ENCODE data around the gene LYRM4. TPM values are rescaled to one million over a fixed set of nuclear protein-coding genes. Genes with fewer than 3 reads are reported as not detected.

LYRM4 gene
- total and polyA plus RNA-seq, 4 donors: 15.2 to 23.2 (median 19.1) TPM

- WGBS, 2 donors: 93 to 95% methylated on average over 3 of the region's 3 CpGs
- H3K4me1 ChIP-seq (ENCODE audit: control insufficient read depth in 5 of 5, insufficient read depth in 5 of 5, low read length in 5 of 5): peaks cover 0 to 10% (median 1%) of the 10 kb centered on the region in 5 donors
- peaks cover 0 to 4% (median under 1%) of the 10 kb centered on the region in 3 donors for H3K27me3 ChIP-seq (ENCODE audit: control insufficient read depth in 3 of 3, insufficient read depth in 3 of 3, low read length in 2 of 3)
- DNase-seq: no peak
- H3K9ac ChIP-seq (ENCODE audit: insufficient read depth in 1 of 2, low read length in 2 of 2): no peak overlapping the region
- H3K36me3 ChIP-seq (ENCODE audit: control insufficient read depth in 4 of 4, insufficient read depth in 4 of 4, low read length in 4 of 4): no peaks in the 10 kb centered on the region
- no peak overlapping the region for H3K4me3 ChIP-seq
- H3K27ac ChIP-seq (ENCODE audit: low read depth in 1 of 2, low read length in 1 of 2): no peak overlapping the region
- H3K9me3 ChIP-seq (ENCODE audit: control insufficient read depth in 4 of 4, insufficient read depth in 3 of 4, low read length in 3 of 4): peaks cover 0 to 2% (median 0%) of the 10 kb centered on the region in 4 donors
- no peak for ATAC-seq (ENCODE audit: insufficient read depth, low FRiP score)
- TF ChIP-seq CTCF (IDR thresholded peaks at IDR 0.05; ENCODE audit: control extremely low read depth, extremely low read depth): no peak
These were observed 179.6 kb downstream of the LYRM4 start for GRCh38 chr6:5081182-5081581.

- ATAC-seq (ENCODE audit: insufficient read depth, low FRiP score) (no peak), DNase-seq (no peak)
- H3K4me1 ChIP-seq (ENCODE audit: control insufficient read depth in 5 of 5, insufficient read depth in 5 of 5, low read length in 5 of 5): peaks cover 0 to 5% (median 0%) of the 10 kb centered on the region in 5 donors
- H3K27ac ChIP-seq (ENCODE audit: low read depth in 1 of 2, low read length in 1 of 2): no peak overlapping the region
- no peak overlapping the region for H3K4me3 ChIP-seq
- H3K9me3 ChIP-seq (ENCODE audit: control insufficient read depth in 4 of 4, insufficient read depth in 3 of 4, low read length in 3 of 4): no peaks in the 10 kb centered on the region
- H3K27me3 ChIP-seq (ENCODE audit: control insufficient read depth in 3 of 3, insufficient read depth in 3 of 3, low read length in 2 of 3): no peaks in the 10 kb centered on the region
- no peak overlapping the region for H3K9ac ChIP-seq (ENCODE audit: insufficient read depth in 1 of 2, low read length in 2 of 2)
- TF ChIP-seq CTCF (IDR thresholded peaks at IDR 0.05; ENCODE audit: control extremely low read depth, extremely low read depth): no peak
- no peaks in the 10 kb centered on the region for H3K36me3 ChIP-seq (ENCODE audit: control insufficient read depth in 4 of 4, insufficient read depth in 4 of 4, low read length in 4 of 4)
- 64 to 74% methylated on average over 3 of the region's 3 CpGs for WGBS, 2 donors
These were observed 180.2 kb downstream of the LYRM4 start for GRCh38 chr6:5080574-5080973.

GRCh38 chr6:5079692-5080091 lies 181.1 kb downstream of the LYRM4 start:
- WGBS, 2 donors: 94 to 96% methylated on average over 2 of the region's 2 CpGs

More at GRCh38 chr6:5079692-5080091, 181.1 kb downstream of the LYRM4 start:
- DNase-seq (no peak), ATAC-seq (ENCODE audit: insufficient read depth, low FRiP score) (no peak)
- H3K4me1 ChIP-seq (ENCODE audit: control insufficient read depth in 5 of 5, insufficient read depth in 5 of 5, low read length in 5 of 5): peaks cover 0 to 3% (median 0%) of the 10 kb centered on the region in 5 donors
- no peaks in the 10 kb centered on the region for H3K9me3 ChIP-seq (ENCODE audit: control insufficient read depth in 4 of 4, insufficient read depth in 3 of 4, low read length in 3 of 4)
- TF ChIP-seq CTCF (IDR thresholded peaks at IDR 0.05; ENCODE audit: control extremely low read depth, extremely low read depth): no peak
- H3K9ac ChIP-seq (ENCODE audit: insufficient read depth in 1 of 2, low read length in 2 of 2): no peak overlapping the region
- H3K27ac ChIP-seq (ENCODE audit: low read depth in 1 of 2, low read length in 1 of 2): no peak overlapping the region
- H3K27me3 ChIP-seq (ENCODE audit: control insufficient read depth in 3 of 3, insufficient read depth in 3 of 3, low read length in 2 of 3): no peaks in the 10 kb centered on the region
- H3K36me3 ChIP-seq (ENCODE audit: control insufficient read depth in 4 of 4, insufficient read depth in 4 of 4, low read length in 4 of 4): no peaks in the 10 kb centered on the region
- H3K4me3 ChIP-seq: no peak overlapping the region

Data from lung (tissue), 12 donors.